Activated CD8-positive, alpha-beta T cell treated with anti-CD3 and anti-CD28 coated beads for 36 hours (primary cell): Measurements from ENCODE around the gene KLHL35. TPM values are rescaled to one million over a fixed set of nuclear protein-coding genes. Genes with fewer than 3 reads are reported as not detected.

Source experiments
- ATAC-seq: fragments of 200-7000 bp; cut with Tn5 transposase; one replicate; pipeline ENCODE4 v1.10.0; 2021; ENCODE audit warnings: mild to moderate bottlenecking, moderate library complexity
- CTCF ChIA-PET: fragments of 350-600 bp; sonication (Branson Sonifier 250); formaldehyde crosslinking; loops from one replicate; lab custom pipeline; 2021; ENCODE audit warnings: antibody characterized with exemption; lab: Charles Lee
- POLR2A ChIA-PET: fragments of 350-600 bp; sonication (Branson Sonifier 250); formaldehyde crosslinking; loops from one replicate; lab custom pipeline; 2021; ENCODE audit warnings: antibody characterized with exemption; lab: Charles Lee
- DNase-seq: peaks from one replicate; pipeline ENCODE4 v3.0.0-alpha.2; 2020
- H3K27ac Mint-ChIP-seq: one replicate; pipeline ENCODE4 v1.8.0; 2021; ENCODE audit warnings: mild to moderate bottlenecking, mixed read lengths
- H3K27me3 Mint-ChIP-seq: one replicate; pipeline ENCODE4 v1.8.0; 2021; ENCODE audit warnings: mixed read lengths
- H3K36me3 Mint-ChIP-seq: one replicate; pipeline ENCODE4 v1.8.0; 2021; ENCODE audit warnings: low read depth, mixed read lengths
- H3K4me1 Mint-ChIP-seq: one replicate; pipeline ENCODE4 v1.8.0; 2021; ENCODE audit warnings: low read depth, mixed read lengths
- H3K4me3 Mint-ChIP-seq: one replicate; pipeline ENCODE4 v1.8.0; 2021; ENCODE audit warnings: mild to moderate bottlenecking, moderate library complexity, mixed read lengths
- H3K9me3 Mint-ChIP-seq: one replicate; pipeline ENCODE4 v1.8.0; 2021; ENCODE audit warnings: mixed read lengths
- intact Hi-C: fragments of 100-400 bp; cut with micrococcal nuclease; formaldehyde crosslinking; loops from one replicate; pipeline ENCODE4 v1.10.0; 2022
- total RNA-seq, 2 experiments: library from RNA; stranded (reverse); gene quantifications; one replicate each; pipeline ENCODE4 v1.2.3, GENCODE V29; 2021
- TF ChIP-seq, protein P1 (sequence below): fragments of 200-600 bp; IDR thresholded peaks from one replicate; pipeline ENCODE4 v1.8.0; 2022; ENCODE audit warnings: antibody characterized with exemption, mild to moderate bottlenecking

The KLHL35 gene
- total RNA-seq, 2 experiments from 2014 or later: 0.16 to 0.77 TPM

DNA sequence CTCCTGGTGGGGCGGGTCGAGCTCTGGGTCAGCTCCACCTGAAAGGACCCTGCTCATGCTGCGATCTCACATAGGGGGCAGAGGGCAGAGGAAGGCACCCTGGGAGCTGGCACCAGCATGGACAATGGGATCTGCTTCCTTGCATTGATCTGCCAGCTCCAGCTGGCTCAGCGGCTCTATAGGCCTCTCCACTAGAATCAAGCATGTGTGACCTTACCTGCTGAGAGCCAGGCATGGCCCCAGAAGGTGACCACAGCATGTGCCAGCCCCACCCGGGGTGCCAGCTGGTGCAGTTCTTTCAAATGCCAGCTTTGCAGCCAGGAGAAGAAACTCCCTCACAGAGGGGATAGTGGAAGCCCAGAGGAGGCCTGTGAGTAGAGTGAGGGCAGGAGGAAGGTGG lies 22.0 kb upstream of the KLHL35 start:
- ATAC-seq (no peak), DNase-seq (no peak)
- Mint-ChIP-seq H3K4me3 (no peak overlapping the region), H3K9me3 (no peaks in the 10 kb centered on the region), H3K27me3 (no peaks in the 10 kb centered on the region), H3K4me1 (no peaks in the 10 kb centered on the region), H3K27ac (no peak overlapping the region), H3K36me3 (peaks cover 1% of the 10 kb centered on the region)
- TF ChIP-seq, protein P1, sequence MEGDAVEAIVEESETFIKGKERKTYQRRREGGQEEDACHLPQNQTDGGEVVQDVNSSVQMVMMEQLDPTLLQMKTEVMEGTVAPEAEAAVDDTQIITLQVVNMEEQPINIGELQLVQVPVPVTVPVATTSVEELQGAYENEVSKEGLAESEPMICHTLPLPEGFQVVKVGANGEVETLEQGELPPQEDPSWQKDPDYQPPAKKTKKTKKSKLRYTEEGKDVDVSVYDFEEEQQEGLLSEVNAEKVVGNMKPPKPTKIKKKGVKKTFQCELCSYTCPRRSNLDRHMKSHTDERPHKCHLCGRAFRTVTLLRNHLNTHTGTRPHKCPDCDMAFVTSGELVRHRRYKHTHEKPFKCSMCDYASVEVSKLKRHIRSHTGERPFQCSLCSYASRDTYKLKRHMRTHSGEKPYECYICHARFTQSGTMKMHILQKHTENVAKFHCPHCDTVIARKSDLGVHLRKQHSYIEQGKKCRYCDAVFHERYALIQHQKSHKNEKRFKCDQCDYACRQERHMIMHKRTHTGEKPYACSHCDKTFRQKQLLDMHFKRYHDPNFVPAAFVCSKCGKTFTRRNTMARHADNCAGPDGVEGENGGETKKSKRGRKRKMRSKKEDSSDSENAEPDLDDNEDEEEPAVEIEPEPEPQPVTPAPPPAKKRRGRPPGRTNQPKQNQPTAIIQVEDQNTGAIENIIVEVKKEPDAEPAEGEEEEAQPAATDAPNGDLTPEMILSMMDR: no peak
- CTCF ChIA-PET: interaction anchor here (0.9 to 7.3 kb wide), 4 partner anchors 10 to 77 kb away, joined by 3 to 42 read pairs (median 14); partner anchors contain the start of gene GDPD5
- POLR2A ChIA-PET: interaction anchor here (0.8 kb wide), 1 partner anchor 12 kb away, joined by 3 read pairs; no protein-coding TSS in a partner anchor
- intact Hi-C loops: no loop called here

DNA sequence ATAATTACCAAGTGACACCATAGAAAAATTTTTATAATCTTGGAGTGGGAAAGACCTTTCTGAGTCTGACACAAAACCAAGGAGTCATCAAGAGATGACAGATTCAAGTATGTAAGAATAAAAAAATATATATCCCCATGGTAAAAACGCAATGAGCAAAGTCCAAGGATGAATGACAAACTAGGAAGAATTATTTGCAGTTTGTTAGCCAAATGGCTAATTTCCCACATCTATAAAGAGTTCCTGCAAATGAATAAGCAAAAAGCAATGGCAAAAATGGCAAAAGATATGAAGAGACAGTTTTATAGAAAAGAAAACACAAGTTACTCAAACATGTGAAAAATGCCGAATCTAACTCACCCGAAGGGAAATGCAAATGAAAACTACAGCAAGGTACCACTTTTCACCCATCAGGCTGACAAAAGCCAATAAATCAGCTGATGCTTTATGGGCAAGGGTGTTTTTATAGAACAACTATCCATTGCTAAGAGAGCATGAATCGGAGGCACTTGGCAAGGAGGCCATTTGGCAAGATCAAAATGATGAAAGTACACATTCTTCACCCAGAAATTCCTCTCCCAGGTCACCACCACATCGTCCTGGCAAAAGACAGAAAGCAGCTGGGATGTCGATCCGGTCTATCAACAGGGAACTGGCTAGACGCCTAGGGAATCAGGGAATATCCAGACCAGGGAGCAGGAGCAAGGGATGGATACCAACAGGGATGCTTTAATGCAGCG lies 21.1 kb upstream of the KLHL35 start:
- H3K36me3 Mint-ChIP-seq: peaks cover 1% of the 10 kb centered on the region
- CTCF ChIA-PET: interaction anchor here (1.0 to 7.3 kb wide), 3 partner anchors 9 to 78 kb away, joined by 3 to 42 read pairs (median 24); no protein-coding TSS in a partner anchor
- POLR2A ChIA-PET: interaction anchor here (0.8 kb wide), 1 partner anchor 13 kb away, joined by 3 read pairs; no protein-coding TSS in a partner anchor
- ATAC-seq (no peak), DNase-seq (no peak)
- no peak overlapping the region for H3K4me3 Mint-ChIP-seq
- intact Hi-C loops: no loop called here
- TF ChIP-seq, protein P1: no peak
- no peak overlapping the region for H3K27ac Mint-ChIP-seq
- H3K9me3 Mint-ChIP-seq: no peaks in the 10 kb centered on the region
- no peaks in the 10 kb centered on the region for H3K4me1 Mint-ChIP-seq
- H3K27me3 Mint-ChIP-seq: no peaks in the 10 kb centered on the region

DNA sequence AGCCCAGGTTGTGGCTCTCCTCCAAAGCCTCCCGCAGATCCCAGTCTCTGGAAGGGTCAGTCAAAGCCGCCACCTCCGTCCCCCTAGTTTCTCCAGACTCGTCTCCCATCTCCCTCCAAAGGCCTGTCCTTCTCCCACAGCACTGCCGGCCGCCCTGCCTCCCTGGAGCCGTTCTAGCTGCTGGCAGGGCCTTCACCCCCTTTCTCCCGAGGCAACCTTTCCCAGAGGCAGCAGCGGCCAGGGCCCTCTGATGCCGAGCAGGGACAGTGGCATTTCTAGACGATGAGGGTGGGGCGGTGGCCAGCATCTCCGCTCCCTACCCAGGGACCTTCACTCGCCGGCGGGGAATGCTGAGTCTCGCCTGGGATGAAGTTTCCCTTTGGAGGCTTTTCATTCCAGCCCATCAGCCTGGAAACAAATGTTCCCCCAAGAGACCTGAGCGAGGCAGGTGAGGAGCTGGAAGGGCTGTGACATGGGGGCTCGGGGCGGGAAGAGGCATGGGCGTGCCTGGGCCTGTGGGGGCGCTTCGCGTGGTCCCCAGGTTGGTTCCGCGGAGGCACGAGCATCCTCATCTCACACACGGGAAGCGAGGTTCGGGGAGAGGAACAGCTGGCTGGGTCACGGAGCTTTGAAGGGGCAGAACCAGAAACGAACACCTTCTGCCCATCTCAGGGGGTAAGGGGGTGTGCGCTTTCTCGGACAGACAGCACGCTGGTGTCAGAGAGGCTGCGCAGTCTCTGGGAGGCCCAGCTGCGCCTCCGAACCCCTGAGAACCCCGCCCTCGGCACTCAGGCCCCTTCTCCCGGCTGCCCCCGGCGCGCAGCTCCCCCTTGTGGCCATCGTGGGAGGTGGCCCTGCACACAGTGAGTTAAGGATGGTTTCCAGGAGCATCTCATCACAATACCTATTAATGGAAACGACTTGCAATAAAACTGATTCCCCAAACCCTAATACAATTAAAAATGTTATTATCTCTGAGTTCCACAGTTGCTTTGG lies 18.1 kb upstream of the KLHL35 start:
- POLR2A ChIA-PET: interaction anchor here (0.6 to 1.3 kb wide), 3 partner anchors 9 to 111 kb away, joined by 3 read pairs; no protein-coding TSS in a partner anchor
- Mint-ChIP-seq H3K36me3 (peaks cover 1% of the 10 kb centered on the region), H3K4me1 (no peaks in the 10 kb centered on the region), H3K27me3 (no peaks in the 10 kb centered on the region), H3K4me3 (no peak overlapping the region), H3K9me3 (no peaks in the 10 kb centered on the region), H3K27ac (no peak overlapping the region)
- intact Hi-C loops: no loop called here
- TF ChIP-seq, protein P1: peak; percentile 80
- peak; percentile 60 for DNase-seq
- CTCF ChIA-PET: interaction anchor here (0.7 to 7.3 kb wide), 26 partner anchors 8 to 255 kb away, joined by 3 to 42 read pairs (median 4); partner anchors contain the start of genes GDPD5 and RPS3
- ATAC-seq: no peak

DNA sequence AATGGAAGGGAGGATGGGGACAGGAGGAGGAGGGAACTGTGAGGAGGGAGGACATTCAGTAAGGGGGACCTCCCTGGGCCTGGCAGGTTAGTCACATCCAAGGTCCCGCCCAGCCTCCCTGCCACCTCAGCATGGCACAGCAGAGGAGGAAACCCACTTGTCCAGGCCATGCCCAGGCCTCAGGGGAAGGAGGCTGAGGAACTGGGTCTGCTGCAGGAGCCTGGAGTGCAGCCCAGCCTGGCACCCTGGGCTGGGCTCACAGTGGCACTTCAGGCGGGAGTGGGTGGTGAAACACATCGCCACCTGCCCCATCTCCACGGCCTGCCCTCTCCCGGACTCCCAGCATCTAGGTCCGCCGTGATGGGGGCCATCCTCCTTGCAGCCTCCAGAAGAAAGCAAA lies 17.2 kb upstream of the KLHL35 start:
- intact Hi-C loops: no loop called here
- H3K4me3 Mint-ChIP-seq: no peak overlapping the region
- H3K4me1 Mint-ChIP-seq: no peaks in the 10 kb centered on the region
- ChIA-PET POLR2A (interaction anchor here (1.3 kb wide), 1 partner anchor 41 kb away, joined by 3 read pairs; no protein-coding TSS in a partner anchor), CTCF (interaction anchor here (1.4 to 2.6 kb wide), 5 partner anchors 43 to 73 kb away, joined by 4 to 12 read pairs (median 6); no protein-coding TSS in a partner anchor)
- no peaks in the 10 kb centered on the region for H3K9me3 Mint-ChIP-seq
- TF ChIP-seq, protein P1: no peak
- no peaks in the 10 kb centered on the region for H3K27me3 Mint-ChIP-seq
- peaks cover 1% of the 10 kb centered on the region for H3K36me3 Mint-ChIP-seq
- no peak for ATAC-seq
- DNase-seq: no peak
- H3K27ac Mint-ChIP-seq: no peak overlapping the region
